ENCODE data around the gene WWOX. TPM values are rescaled to one million over a fixed set of nuclear protein-coding genes. Genes with fewer than 3 reads are reported as not detected.

The WWOX gene
- total RNA-seq, 1 experiment from 2014 or later: 15.6 TPM

GRCh38 chr16:78519896-78520295 lies 420.4 kb downstream of the WWOX start:
- Histone ChIP-seq H2BK15ac (ENCODE audit: low read depth, low read length) (no peak overlapping the region), H3K23me2 (ENCODE audit: insufficient read length, low read depth, low read length, poor library complexity, severe bottlenecking) (no peaks in the 10 kb centered on the region), H3K14ac (ENCODE audit: insufficient read depth, low read length) (no peak overlapping the region), H2BK12ac (ENCODE audit: insufficient read length, low read depth, low read length) (no peak overlapping the region), H3K18ac (ENCODE audit: insufficient read length, low read depth, low read length) (no peak overlapping the region), H3K79me2 (ENCODE audit: insufficient read depth, low read length) (no peaks in the 10 kb centered on the region), H4K91ac (ENCODE audit: insufficient read length, low read depth, low read length) (no peak overlapping the region), H4K5ac (ENCODE audit: insufficient read length, low read depth, low read length) (no peak overlapping the region), H3K4me1 (ENCODE audit: insufficient read depth, low read length) (no peaks in the 10 kb centered on the region), H2BK120ac (ENCODE audit: low read depth, low read length, poor library complexity, severe bottlenecking) (no peak overlapping the region), H4K8ac (replicated peaks; ENCODE audit: insufficient read length, low read depth, low read length) (no peak overlapping the region), H3K27ac (ENCODE audit: insufficient read length, low read depth, low read length) (no peak overlapping the region), H3K27me3 (ENCODE audit: insufficient read depth, low read length) (no peaks in the 10 kb centered on the region), H3K9me3 (ENCODE audit: control insufficient read depth, low read depth, low read length) (no peaks in the 10 kb centered on the region), H3K56ac (ENCODE audit: insufficient read length, low read depth, low read length) (no peak overlapping the region), H4K20me1 (ENCODE audit: control insufficient read depth, insufficient read depth, insufficient read length) (no peaks in the 10 kb centered on the region), H2BK20ac (ENCODE audit: low read depth, low read length, poor library complexity, severe bottlenecking) (no peak overlapping the region), H3K4ac (ENCODE audit: low read depth, low read length) (no peak overlapping the region), H2BK5ac (ENCODE audit: insufficient read length, low read length) (no peak overlapping the region), H3K9ac (ENCODE audit: extremely low read depth, insufficient read length, low read length) (no peak overlapping the region), H2AFZ (ENCODE audit: low read length) (no peak overlapping the region), H3T11ph (ENCODE audit: low read length) (no peak overlapping the region), H3K79me1 (ENCODE audit: insufficient read depth, low read depth, low read length, poor library complexity, severe bottlenecking) (no peaks in the 10 kb centered on the region), H2AK5ac (ENCODE audit: insufficient read length, low read length) (no peak overlapping the region), H3K23ac (ENCODE audit: insufficient read length, low read depth, low read length) (no peak overlapping the region), H3K4me2 (ENCODE audit: insufficient read depth, insufficient read length, low read length) (no peak overlapping the region)
- WGBS (ENCODE audit: extremely low coverage, insufficient read length, low lambda C conversion rate): no CpG with 5 or more reads among the region's 8 CpGs
- no peak for TF ChIP-seq CTCF (conservative IDR thresholded peaks at IDR 0.05)
- no peaks in the 10 kb centered on the region for H3K27me3 Mint-ChIP-seq (ENCODE audit: low read depth)
- H3K4me3 Mint-ChIP-seq: no peak overlapping the region
- DNase-seq: no peak
- H3K9me3 Mint-ChIP-seq: no peaks in the 10 kb centered on the region
- no peaks in the 10 kb centered on the region for H3K36me3 Mint-ChIP-seq (ENCODE audit: insufficient read depth in 1 of 3, low read depth in 3 of 3)
- no peak overlapping the region for H3K27ac Mint-ChIP-seq
- no peaks in the 10 kb centered on the region for H3K4me1 Mint-ChIP-seq
